GM18502 (cell line): ENCODE data around the gene COLEC12.

Experiments
- ATAC-seq: cut with Tn5 transposase; IDR thresholded peaks from one replicate; pipeline ENCODE4 v1.9.1; 2021; ENCODE audit warnings: mild to moderate bottlenecking; ENCODE audit not compliant: unreplicated experiment, poor library complexity

Gene COLEC12

DNA sequence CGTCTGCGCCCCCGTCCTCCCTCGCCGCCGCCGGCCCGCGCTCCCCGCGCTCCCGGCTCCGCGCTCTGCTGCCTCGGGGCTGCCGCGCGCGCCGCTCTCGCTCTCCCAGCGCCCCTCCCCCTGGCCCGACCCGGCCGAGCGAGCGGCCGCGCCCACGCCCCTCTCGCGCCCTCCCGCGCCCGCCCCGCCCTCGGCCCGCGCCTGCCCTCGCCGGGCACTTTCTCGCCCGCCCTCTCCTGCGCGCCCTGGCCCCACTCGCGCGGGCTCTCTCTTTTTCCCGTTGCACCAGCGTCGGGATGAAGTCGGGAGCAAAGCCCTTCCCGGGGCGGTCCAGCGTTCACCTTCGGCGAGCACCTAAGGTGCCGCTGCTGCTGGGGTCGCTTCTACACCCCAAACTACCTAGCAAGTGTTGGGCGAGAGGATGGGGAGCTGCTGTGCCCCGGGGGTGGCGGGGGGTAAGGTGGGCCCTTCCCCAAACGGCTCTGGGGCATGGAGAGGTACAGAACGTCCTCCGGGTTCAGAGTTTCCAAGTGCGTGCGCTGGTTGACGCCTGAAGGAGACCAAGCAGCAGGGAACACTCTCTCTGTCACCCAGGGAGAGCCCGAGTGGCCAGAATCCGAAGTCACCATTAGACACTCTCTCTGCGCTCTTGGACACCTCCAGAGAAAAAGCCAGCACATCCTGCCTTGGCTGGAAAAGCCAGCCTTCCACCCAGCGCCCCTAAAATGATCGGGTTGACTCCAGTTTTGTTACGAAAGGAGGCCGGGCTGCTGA, at the start of gene COLEC12:
COLEC12 (minus strand) TSS at position 70 of the 774 bp plus-strand sequence. CDS start 187 bp downstream, outside the sequence.
- no peak for ATAC-seq

DNA sequence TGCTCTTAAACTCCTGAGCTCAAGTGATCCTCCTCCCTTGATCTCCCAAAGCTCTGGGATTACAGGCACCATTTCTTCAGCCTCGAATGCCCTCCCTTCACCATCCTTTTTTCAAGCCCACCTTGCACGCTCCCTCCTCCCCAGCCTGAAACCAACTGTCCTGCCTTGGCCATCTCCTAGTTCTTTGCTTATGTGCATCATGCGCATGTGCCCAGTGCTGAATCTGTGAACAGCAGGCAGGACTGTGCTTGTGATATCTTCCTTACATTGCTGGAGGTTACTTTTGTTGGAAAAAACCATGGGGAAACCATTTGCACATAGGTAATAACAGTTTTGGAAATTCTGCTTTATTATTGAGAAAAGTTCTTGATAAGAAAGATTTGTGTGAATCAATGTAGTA, 49.5 kb upstream of the COLEC12 start:
- no peak for ATAC-seq

DNA sequence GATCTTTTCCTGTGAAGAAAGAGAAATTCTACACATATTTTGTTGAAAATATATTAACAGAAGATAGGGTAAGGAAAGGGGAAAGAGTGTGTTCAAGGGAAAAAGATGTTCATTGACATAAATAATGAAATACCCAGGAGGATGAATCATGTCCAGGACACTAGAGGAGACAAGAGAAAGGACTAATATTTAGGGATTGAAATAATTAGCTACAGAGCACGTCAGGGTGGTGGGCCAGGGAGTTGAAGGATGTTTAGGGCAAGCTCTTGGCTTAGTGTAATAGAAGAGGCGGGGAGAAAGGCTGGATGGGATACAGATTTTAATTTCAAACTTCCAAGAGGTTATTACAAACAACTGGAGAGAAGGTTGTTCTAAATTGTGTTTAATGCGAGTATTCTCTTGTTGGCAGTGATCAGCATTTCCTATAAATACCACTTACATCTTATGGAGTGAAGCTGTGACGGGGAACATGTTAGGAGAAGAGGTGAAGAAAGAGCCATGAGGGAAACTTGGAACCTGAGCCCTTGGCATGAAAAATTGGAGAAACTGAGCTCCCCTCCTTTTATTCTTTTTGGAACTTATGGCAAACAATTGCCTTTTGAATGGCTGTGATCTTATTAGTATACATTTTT, 43.1 kb upstream of the COLEC12 start:
- ATAC-seq, result no peak

GRCh38 chr18:533995-534601, 33.6 kb upstream of the COLEC12 start:
- no peak for ATAC-seq

DNA sequence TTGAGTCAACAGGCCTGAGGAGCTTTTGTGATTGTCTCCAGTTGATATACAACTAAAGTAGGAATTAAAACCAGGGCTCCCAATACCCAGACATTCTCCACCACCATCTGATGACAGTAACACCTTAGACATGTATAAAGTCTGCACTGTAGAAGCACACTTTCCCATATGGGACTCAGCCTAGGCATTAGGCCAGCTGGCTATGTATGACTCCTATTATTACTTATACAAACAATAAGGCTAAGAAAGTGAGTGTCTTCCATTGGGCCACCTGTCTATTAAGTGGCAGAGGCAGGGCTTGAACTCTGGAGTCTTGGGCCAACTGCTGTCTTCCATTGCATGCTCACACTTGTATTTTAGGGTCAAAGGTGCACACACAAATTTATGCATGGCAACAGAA, 32.1 kb upstream of the COLEC12 start:
- ATAC-seq, result no peak

GRCh38 chr18:532018-532417, 31.5 kb upstream of the COLEC12 start:
- ATAC-seq, result no peak

DNA sequence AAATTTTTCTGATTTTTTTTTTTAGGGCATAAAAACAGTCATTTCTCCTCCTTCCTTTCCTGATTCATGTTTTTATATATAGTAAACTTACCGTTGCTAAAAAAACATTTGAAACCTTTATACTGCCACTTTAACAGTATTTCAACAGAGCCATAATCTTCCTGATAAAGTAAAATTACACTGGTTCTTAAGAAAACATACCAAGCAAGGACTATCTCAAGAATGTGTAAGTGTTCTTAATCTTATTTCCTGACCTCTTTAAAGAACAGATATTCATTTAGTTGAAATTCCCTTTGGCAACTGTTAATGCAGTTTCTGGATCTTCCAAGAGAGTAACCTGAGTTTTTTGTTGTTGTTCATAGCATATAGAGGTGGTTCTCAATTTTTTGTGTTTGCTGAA, 26.6 kb upstream of the COLEC12 start:
- no peak for ATAC-seq

DNA sequence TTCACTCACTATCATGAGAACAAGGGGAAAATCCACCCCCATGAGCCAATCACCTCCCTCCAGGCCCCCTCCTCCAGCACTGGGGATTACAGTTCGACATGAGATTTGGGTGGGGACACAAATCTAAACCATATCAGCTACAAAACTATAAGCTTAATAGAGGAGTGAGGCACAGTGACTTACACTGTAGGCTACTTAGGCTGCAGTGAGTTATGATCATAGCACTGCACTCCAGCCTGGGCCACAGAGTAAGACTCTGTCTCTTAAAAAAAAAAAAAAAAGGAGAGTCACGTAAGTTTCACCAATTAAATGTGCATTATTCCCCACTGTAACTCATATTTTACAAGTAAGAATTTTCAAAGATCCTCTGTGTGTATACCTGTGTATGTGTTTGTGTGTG, 26.2 kb upstream of the COLEC12 start:
- no peak for ATAC-seq

- ATAC-seq, result no peak
These were observed 24.7 kb upstream of the COLEC12 start for GRCh38 chr18:525036-525797.

DNA sequence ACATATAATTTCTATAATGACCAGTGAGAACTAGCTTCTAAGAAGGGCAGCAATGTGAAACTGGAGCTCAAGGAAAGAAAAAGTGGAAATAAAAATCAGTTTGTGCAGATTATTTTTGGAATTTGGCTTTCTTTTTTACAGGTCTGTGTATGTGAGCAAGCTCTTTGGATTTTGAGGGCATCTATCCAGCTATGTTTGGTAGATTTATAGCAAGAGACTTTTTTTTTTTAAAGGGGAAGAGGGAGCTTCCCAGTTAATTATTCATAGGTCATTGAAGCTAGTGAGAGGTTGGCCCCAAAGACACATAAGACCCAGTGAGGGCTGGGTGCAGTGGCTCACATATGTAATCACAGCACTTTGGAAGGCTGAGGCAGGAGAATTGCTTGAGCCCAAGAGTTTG, 24.0 kb upstream of the COLEC12 start:
- no peak for ATAC-seq

- ATAC-seq, result no peak
These were observed 23.1 kb upstream of the COLEC12 start for GRCh38 chr18:523561-523960.

DNA sequence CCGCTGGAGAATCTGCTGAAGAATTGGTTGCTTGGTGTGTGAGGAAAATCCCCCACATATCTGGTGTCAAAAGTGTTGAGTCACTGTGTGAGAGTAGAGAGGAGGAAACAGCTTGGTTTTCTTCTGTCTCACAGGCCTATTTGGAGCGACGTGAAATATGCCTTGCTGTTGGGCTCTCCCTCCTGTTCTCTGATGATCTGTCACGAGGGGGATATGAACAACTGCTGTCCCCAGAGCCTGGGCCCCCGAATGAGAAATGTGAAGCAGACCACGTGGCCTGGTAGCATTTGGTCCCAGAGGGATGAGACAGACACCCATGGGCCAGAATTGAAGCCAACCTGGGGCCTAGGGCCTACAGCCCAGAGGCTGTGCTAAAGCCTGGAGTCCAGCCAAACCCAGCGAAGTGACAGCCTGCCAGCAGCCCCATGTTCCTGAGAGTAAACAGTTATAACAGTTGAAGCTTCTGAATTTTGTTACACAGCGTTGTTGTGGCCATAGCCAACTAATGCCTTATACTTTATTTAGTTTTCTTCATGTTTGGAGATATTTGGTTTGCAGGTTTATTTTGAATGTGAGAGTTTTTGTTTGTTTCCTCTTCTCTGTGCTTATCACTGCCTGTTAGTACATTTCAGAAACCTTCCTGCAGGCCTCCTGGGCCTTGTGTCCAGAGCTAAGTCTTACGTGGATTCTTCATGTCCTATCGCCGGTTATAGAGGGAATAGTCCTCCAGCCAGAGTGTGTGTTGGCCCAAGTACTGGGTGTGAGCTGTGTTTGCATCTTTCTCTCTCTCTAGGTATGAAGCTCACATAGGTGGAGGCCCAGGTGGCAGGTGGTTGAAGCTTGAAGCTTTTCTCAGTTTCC, 18.7 kb upstream of the COLEC12 start:
- ATAC-seq, result peak; percentile 96

DNA sequence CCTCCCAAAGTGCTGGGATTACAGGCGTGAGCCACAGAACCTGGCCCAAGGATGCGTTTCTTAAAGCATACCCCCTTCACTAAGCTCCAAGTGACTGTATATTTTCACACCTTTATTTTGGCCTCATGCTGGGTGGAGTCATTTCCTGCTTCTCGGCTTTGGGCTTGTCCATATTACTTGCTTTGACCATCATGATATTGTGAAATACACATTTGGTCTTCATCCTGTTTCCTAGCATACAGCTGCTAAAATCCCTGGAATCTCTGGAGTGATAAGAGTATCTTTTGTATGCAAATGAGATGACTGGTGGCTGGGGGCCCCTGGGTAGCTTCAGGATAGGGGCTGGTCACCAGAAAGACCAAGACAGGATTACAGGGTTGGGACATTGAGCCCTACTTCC, 17.6 kb upstream of the COLEC12 start:
- no peak for ATAC-seq

- ATAC-seq, result no peak
These were observed 15.3 kb upstream of the COLEC12 start for GRCh38 chr18:515838-516237.

- ATAC-seq, result no peak
These were observed 14.8 kb upstream of the COLEC12 start for GRCh38 chr18:515156-515815.

DNA sequence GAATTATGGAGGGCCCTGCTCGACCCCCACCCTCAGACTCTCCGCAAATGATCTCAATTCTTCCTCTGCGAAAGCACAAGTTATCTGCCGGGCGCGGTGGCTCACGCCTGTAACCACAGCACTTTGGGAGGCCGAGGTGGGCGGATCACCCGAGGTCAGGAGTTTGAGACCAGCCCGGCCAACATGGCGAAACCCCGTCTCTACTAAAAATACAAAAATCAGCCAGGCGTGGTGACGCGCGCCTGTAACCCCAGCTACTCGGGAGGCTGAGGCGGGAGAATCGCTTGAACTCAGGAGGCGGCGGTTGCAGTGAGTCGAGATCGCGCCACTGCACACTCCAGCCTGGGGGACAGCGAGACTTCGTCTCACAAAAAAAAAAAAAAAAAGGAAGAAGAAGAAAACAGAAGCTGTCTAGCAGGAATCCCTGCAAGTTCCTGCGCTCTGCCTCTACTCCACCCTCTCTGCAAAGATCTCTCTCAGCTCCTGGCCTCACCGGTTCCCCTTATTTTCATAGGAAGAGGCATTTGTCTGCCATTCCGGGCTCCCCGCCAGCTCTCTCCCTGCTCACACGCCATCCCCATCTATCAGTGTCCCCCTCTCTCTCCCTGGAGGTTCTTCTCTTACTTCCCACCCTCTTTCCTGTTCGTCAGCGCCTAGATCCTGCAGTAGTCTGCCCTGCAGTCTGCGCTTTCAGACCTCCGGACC, 13.5 kb upstream of the COLEC12 start:
- ATAC-seq, result no peak

- ATAC-seq, result no peak
These were observed 12.5 kb upstream of the COLEC12 start for GRCh38 chr18:512957-513356.

- no peak for ATAC-seq
These were observed 8.3 kb upstream of the COLEC12 start for GRCh38 chr18:508835-509234.

DNA sequence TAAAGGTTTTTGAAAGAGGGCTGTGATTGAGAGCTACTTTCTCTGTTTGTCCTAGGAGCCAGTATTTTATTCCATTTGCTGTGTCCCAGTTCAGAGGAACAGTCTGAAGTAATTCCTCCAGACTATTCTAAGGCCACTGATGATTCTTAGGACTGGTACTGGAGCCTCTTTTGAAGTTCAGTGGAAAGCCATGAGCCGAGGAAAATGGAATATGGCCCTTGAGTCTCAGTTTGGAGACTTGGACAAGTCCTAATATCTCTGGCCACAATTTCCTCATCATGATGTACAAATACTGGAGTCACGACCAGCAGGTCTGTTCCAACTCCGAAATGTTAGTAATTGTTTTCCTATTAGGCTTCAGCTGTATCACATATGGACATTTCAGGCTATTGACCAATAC, 7.1 kb upstream of the COLEC12 start:
- ATAC-seq, result no peak
